Neural progenitor cell (in vitro differentiated cells): ENCODE results near the gene SEMA4D.

ENCODE experiments used
- CTCF ChIP-seq: fragments of 200-600 bp; sonication (generic); IDR thresholded peaks from 2 replicates; pipeline ENCODE4 v1.5.1; 2017; ENCODE audit warnings: antibody characterized with exemption, mild to moderate bottlenecking
- EZH2 ChIP-seq: fragments of 200-600 bp; sonication (generic); IDR thresholded peaks from 2 replicates; pipeline ENCODE4 v1.6.1; 2017; ENCODE audit warnings: antibody characterized with exemption, mild to moderate bottlenecking, moderate library complexity
- EZH2phosphoT487 ChIP-seq: fragments of 200-600 bp; sonication (generic); IDR thresholded peaks from 2 replicates; pipeline ENCODE4 v1.6.1; 2017; ENCODE audit warnings: antibody characterized with exemption

- TF ChIP-seq CTCF = no peak
- TF ChIP-seq EZH2 = no peak
- TF ChIP-seq EZH2phosphoT487 = no peak
These were observed 77.9 kb downstream of the SEMA4D start for GRCh38 chr9:89419978-89420394.
